HT-29 (cell line): Measurements from ENCODE around the gene LINC00237. TPM values are rescaled to one million over a fixed set of nuclear protein-coding genes. Genes with fewer than 3 reads are reported as not detected.

Experiments
- DNase-seq: peaks from one replicate; pipeline ENCODE4 v3.0.0-alpha.2; 2015; ENCODE audit warnings: low spot score
- total RNA-seq: library from RNA; depleted of rRNA; stranded (reverse); fragments of >200 nt; shearing (Covaris generic); gene quantifications from 2 replicates; pipeline ENCODE4 v1.2.3, GENCODE V29; 2014

Gene LINC00237
- total RNA-seq, 1 experiment from 2014 or later, result not detected

GRCh38 chr20:21099751-21100577 is 6.2 kb downstream of the LINC00237 start:
- peak; percentile 36 for DNase-seq

DNA sequence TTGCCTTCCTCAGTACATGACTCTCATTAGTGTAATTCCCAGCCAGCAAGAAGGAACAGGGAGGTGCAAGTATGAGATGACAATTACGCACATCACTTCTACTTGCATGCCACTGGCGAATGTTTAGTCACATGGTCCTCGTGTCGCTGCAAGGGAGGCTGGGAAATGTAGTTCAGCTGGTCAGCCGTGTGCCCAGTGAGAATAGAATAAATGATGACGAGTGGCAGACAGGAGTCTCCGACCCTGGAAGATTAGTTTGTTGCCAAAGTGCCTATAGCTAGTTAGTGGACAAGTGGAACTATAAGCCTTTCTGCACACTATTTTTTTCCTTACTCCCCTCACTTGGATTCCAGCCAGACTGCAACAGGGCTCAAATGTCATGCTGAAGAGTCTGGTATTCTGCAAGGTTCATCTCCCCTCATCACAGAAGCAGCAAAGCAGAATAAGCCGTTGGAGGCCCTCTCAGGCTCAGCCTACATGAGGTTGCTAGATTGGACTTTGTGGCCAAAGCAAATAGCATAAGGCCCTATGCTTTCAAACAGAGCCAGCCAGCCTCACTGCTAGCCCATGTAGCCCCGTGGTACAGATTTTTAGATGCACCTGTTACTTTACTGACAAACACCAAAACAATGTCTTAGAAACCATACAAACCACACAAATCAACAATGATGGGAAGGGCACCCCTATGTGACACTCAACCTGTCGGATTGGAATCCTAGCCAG is 9.7 kb downstream of the LINC00237 start:
- peak; percentile 50 for DNase-seq

DNA sequence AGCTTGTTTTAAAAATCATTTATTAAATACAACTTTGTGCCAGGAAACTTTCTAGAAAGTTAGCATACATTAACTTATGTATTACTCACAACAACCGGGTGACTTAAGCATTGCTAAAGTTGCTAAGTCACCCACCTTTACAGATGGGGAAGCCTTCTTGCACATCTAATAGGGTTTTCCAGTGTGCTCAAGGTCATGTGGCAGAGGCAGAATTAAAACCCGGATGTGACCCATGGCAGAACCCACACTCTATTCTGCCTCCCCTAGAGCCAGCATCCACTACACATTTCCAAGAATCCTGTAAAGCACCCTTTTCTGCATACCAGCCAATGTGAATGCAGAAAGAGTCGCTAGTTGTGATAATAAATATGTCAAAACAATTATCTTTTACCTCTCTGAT is 13.4 kb downstream of the LINC00237 start:
- no peak for DNase-seq

GRCh38 chr20:21090721-21091120 is 15.4 kb downstream of the LINC00237 start:
- no peak for DNase-seq

- no peak for DNase-seq
Measured at GRCh38 chr20:21090111-21090618, 16.0 kb downstream of the LINC00237 start.

GRCh38 chr20:21089391-21089790 is 16.8 kb downstream of the LINC00237 start:
- DNase-seq, result peak; percentile 55

GRCh38 chr20:21087862-21088540 is 18.2 kb downstream of the LINC00237 start:
- no peak for DNase-seq

- DNase-seq, result no peak
Measured at GRCh38 chr20:21083825-21084325, 22.3 kb downstream of the LINC00237 start.

DNA sequence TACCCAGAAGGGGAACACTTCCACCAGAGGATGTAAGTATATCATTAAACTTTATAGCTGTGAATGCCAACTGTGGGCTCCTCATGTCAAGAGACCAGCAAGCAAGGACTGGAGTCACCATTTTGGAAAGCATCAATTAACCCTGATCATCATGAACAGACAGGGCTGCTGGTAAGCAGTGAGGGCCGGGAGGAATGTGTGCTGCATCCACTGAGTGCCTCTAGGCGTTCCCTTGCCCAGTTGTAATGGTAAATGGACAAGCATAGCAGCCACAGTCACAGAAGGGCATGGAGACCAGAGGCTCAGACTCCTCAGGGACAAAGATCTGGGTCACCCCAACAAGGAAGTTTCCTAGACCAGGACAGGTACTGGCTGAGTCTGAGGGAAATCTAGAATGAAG is 23.6 kb downstream of the LINC00237 start:
- no peak for DNase-seq

- no peak for DNase-seq
Measured at GRCh38 chr20:21077809-21078345, 28.3 kb downstream of the LINC00237 start.

DNA sequence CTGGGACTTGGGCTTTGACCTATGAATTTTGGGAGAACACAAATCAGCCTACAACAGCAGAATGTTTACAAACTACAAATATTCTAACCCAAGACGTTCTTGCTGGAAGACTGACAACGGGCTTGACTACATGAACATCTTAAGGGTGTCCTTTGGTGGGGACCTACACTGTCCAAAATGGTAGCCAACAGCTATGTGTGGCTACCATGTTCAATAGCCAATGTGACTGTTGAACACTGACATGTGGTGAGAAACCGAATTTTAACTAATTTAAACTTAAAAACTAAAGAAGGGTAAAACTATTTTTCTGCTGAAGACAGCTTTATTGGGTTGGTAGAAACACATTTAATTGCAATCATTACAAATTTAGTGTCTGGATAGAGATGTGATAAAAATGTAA is 30.1 kb downstream of the LINC00237 start:
- no peak for DNase-seq

- no peak for DNase-seq
Measured at GRCh38 chr20:21075471-21075870, 30.7 kb downstream of the LINC00237 start.

- no peak for DNase-seq
Measured at GRCh38 chr20:21074605-21075336, 31.4 kb downstream of the LINC00237 start.

DNA sequence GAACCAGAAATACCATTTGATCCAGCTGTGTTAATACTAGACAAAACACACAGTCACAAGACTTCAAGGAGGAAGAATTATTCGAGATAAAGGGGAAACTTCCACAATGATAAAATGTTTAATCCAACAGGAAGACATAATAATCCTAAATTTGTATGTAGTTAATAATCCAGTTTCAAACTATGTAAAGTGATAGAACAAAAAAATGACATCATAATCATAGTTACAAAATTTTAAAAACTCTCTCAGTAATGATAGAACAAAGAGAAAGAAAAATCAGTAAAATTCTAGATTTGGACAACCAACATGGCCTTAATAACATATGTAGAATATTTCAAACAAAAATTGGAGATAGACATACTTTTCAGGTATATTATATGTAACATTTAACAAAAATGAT is 38.9 kb downstream of the LINC00237 start:
- DNase-seq, result no peak

GRCh38 chr20:21064924-21065323 is 41.2 kb downstream of the LINC00237 start:
- DNase-seq, result no peak

- DNase-seq, result no peak
Measured at GRCh38 chr20:21063276-21063675, 42.9 kb downstream of the LINC00237 start.

DNA sequence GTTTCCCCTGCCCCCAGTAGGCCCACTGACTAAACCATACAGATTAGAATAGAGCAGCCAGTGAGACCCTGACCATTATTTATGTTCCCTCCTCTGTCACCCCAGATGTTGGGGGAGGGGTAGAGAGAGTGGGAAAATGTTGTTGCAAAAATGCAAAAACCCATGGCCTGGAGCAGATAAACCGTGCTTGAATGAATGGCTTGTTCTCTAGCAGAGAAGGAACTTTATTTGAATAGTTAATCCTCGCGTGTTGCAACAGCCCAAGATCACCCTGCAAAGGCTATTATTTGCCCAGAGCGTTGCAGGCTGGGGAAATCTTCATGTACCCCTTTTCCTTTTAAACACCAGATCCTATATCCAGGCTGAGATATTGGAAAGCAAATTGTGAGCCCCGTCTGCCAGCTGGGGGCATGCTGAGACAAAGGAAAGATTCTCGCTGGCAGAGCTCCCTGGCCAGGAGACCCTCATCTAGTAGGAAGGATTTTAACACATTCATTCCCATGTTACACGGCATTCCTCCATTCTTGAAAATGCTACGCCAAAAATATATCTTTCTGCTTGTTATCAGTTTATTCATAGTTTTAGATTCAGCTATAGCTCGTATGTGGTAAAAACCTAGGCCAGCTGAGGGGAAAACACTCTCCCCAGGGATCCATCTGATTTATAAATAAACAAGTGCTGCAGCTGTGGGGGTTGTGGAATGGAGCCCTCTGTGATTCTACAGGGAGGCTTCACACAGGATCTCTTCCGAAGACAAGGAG is 53.0 kb downstream of the LINC00237 start:
- DNase-seq, result no peak

- DNase-seq, result no peak
Measured at GRCh38 chr20:21052686-21053001, 53.5 kb downstream of the LINC00237 start.

DNA sequence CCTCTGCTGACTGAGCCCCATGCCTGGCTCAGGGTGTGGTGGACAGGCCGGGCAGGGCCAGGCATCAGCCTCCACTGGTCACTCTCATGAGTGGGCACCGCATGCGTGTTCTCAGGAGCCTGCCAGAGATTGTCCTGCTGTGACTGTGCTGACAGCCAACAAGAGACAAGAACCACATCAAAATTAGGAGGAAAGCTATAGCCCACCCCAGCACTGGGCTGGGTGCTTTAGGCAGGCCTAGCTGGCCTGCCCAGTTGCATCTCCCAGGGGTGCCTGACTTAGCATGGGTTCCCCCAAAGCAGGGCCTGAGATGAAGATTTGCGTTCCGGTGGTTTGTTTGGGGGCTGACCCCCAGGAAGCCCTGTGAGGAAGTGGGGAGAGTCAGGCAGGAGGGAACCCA is 53.9 kb downstream of the LINC00237 start:
- DNase-seq, result no peak

GRCh38 chr20:21050710-21051109 is 55.4 kb downstream of the LINC00237 start:
- DNase-seq, result no peak
